Duodenal mucosa (tissue), 2 donors: Measurements from ENCODE around the gene MRPS30.
"Not testable (repeated sequence)": the region's sequence is repeated elsewhere in the genome, so short reads cannot be mapped to it uniquely, and the experiment has no call there.

Source experiments
- H3K27ac ChIP-seq: one replicate; pipeline ENCODE4 v1.7.0; 2013; ENCODE audit warnings: low read depth, low read length
- H3K27me3 ChIP-seq, 2 donors: one replicate each; pipeline ENCODE4 v1.7.0; 2013; ENCODE audit warnings: low read length in 2 of 2, control low read depth in 1 of 2; ENCODE audit not compliant: insufficient read depth in 2 of 2, control insufficient read depth in 1 of 2
- H3K36me3 ChIP-seq, 2 donors: one replicate each; pipeline ENCODE4 v1.7.0; 2013; ENCODE audit warnings: low read length in 2 of 2, control low read depth in 1 of 2; ENCODE audit not compliant: insufficient read depth in 2 of 2, control insufficient read depth in 1 of 2
- H3K4me1 ChIP-seq, 2 donors: one replicate each; pipeline ENCODE4 v1.7.0; 2013; ENCODE audit warnings: low read length in 2 of 2, control low read depth in 1 of 2; ENCODE audit not compliant: insufficient read depth in 2 of 2, control insufficient read depth in 1 of 2
- H3K4me3 ChIP-seq, 2 donors: one replicate each; pipeline ENCODE4 v1.7.0; 2013; ENCODE audit warnings: low read length in 2 of 2, low read depth in 1 of 2
- H3K9ac ChIP-seq, 2 donors: one replicate each; pipeline ENCODE4 v1.7.0; 2013; ENCODE audit warnings: low read length in 2 of 2, low read depth in 1 of 2
- H3K9me3 ChIP-seq, 2 donors: one replicate each; pipeline ENCODE4 v1.7.0; 2013; ENCODE audit warnings: low read length in 2 of 2, control low read depth in 1 of 2; ENCODE audit not compliant: control insufficient read depth in 1 of 2

The MRPS30 gene

GRCh38 chr5:44789372-44789995 is 19.3 kb upstream of the MRPS30 start:
- peaks cover 10 to 12% of the 10 kb centered on the region in 2 donors for H3K9me3 ChIP-seq
- H3K9ac ChIP-seq, H3K27ac ChIP-seq, H3K4me1 ChIP-seq, H3K27me3 ChIP-seq, H3K36me3 ChIP-seq, H3K4me3 ChIP-seq: not testable (repeated sequence)

GRCh38 chr5:44792031-44792673 is 16.6 kb upstream of the MRPS30 start:
- not testable (repeated sequence) for H3K27ac ChIP-seq, H3K4me3 ChIP-seq, H3K27me3 ChIP-seq, H3K9ac ChIP-seq, H3K4me1 ChIP-seq, H3K36me3 ChIP-seq
- peaks cover 18 to 20% of the 10 kb centered on the region in 2 donors for H3K9me3 ChIP-seq

GRCh38 chr5:44794371-44794770 is 14.4 kb upstream of the MRPS30 start:
- Histone ChIP-seq H3K27ac (no peak overlapping the region), H3K27me3 (no peaks in the 10 kb centered on the region), H3K9ac (no peak overlapping the region)

GRCh38 chr5:44795496-44795895 is 13.3 kb upstream of the MRPS30 start:
- Histone ChIP-seq H3K27me3 (no peaks in the 10 kb centered on the region), H3K4me1 (no peaks in the 10 kb centered on the region), H3K27ac (no peak overlapping the region), H3K9me3 (peaks cover 18 to 26% of the 10 kb centered on the region in 2 donors), H3K9ac (no peak overlapping the region), H3K36me3 (no peaks in the 10 kb centered on the region), H3K4me3 (no peak overlapping the region)

More at GRCh38 chr5:44794371-44794770, 14.4 kb upstream of the MRPS30 start:
- H3K36me3 ChIP-seq: no peaks in the 10 kb centered on the region
- H3K4me3 ChIP-seq: no peak overlapping the region
- peaks cover 18 to 26% of the 10 kb centered on the region in 2 donors for H3K9me3 ChIP-seq
- H3K4me1 ChIP-seq: no peaks in the 10 kb centered on the region

- Histone ChIP-seq H3K9me3 (peaks cover 18 to 26% of the 10 kb centered on the region in 2 donors), H3K36me3 (no peaks in the 10 kb centered on the region), H3K4me1 (no peaks in the 10 kb centered on the region), H3K9ac (no peak overlapping the region), H3K27ac (no peak overlapping the region), H3K27me3 (no peaks in the 10 kb centered on the region), H3K4me3 (no peak overlapping the region)
These were observed 10.9 kb upstream of the MRPS30 start for GRCh38 chr5:44797841-44798240.

- no peaks in the 10 kb centered on the region for H3K4me1 ChIP-seq
- no peaks in the 10 kb centered on the region for H3K36me3 ChIP-seq
- H3K4me3 ChIP-seq: no peak overlapping the region
- peaks cover 0 to 6% of the 10 kb centered on the region in 2 donors for H3K9me3 ChIP-seq
- no peaks in the 10 kb centered on the region for H3K27me3 ChIP-seq
- H3K27ac ChIP-seq: no peak overlapping the region
- H3K9ac ChIP-seq: no peak overlapping the region
These were observed 6.8 kb upstream of the MRPS30 start for GRCh38 chr5:44801992-44802391.

GRCh38 chr5:44806608-44807007 is 2.1 kb upstream of the MRPS30 start:
- Histone ChIP-seq H3K27ac (no peak overlapping the region), H3K27me3 (no peaks in the 10 kb centered on the region), H3K4me1 (peaks cover 15 to 18% of the 10 kb centered on the region in 2 donors), H3K36me3 (peaks cover 0 to 6% of the 10 kb centered on the region in 2 donors), H3K9ac (no peak overlapping the region), H3K9me3 (no peaks in the 10 kb centered on the region), H3K4me3 (no peak overlapping the region)

- Histone ChIP-seq H3K27me3 (no peaks in the 10 kb centered on the region), H3K27ac (no peak overlapping the region), H3K4me1 (peaks cover 18 to 19% of the 10 kb centered on the region in 2 donors), H3K9ac (no peak overlapping the region), H3K36me3 (peaks cover 2 to 12% of the 10 kb centered on the region in 2 donors), H3K9me3 (no peaks in the 10 kb centered on the region), H3K4me3 (no peak overlapping the region)
These were observed 1.5 kb upstream of the MRPS30 start for GRCh38 chr5:44807269-44807668.

GRCh38 chr5:44809215-44809955 is 638 bp downstream of the MRPS30 start:
- H3K36me3 ChIP-seq: peaks cover 9 to 30% of the 10 kb centered on the region in 2 donors
- H3K4me1 ChIP-seq: peaks cover 18 to 19% of the 10 kb centered on the region in 2 donors
- H3K9me3 ChIP-seq: no peaks in the 10 kb centered on the region
- H3K27ac ChIP-seq: peak overlapping the region; percentile 91
- no peaks in the 10 kb centered on the region for H3K27me3 ChIP-seq
- H3K9ac ChIP-seq: peak overlapping the region; percentile 92 to 97
- H3K4me3 ChIP-seq: peak overlapping the region; percentile 97 to 99

- Histone ChIP-seq H3K27me3 (no peaks in the 10 kb centered on the region), H3K4me1 (peaks cover 18 to 19% of the 10 kb centered on the region in 2 donors), H3K27ac (no peak overlapping the region), H3K36me3 (peaks cover 14 to 36% of the 10 kb centered on the region in 2 donors), H3K4me3 (peak overlapping the region; percentile 97 to 99), H3K9ac (peak overlapping the region; percentile 92 to 97), H3K9me3 (no peaks in the 10 kb centered on the region)
These were observed 1.2 kb downstream of the MRPS30 start for GRCh38 chr5:44809956-44810420.
